IMR-90 (cell line): ENCODE measurements around the gene IL3RA. TPM values are rescaled to one million over a fixed set of nuclear protein-coding genes. Genes with fewer than 3 reads are reported as not detected.

ENCODE experiments used
- ATAC-seq: fragments of 200-7000 bp; cut with Tn5 transposase; 2 replicates; pipeline ENCODE4 v1.9.1; 2020; ENCODE audit warnings: low read depth, mild to moderate bottlenecking, moderate library complexity
- BruUV-seq: library from RNA; stranded (reverse); fragments of 400-500 nt; replicated peaks from 2 replicates; lab custom pipeline; 2021; lab: Mats Ljungman, UMichigan
- CTCF ChIA-PET: fragments of 300-600 bp; formaldehyde crosslinking; extraction: SDS; loops from one replicate; lab custom pipeline; 2021; ENCODE audit warnings: antibody characterized with exemption; lab: Yijun Ruan, JAX
- POLR2A ChIA-PET: fragments of 300-600 bp; sonication (Branson Sonifier 250); formaldehyde crosslinking; loops from one replicate; lab custom pipeline; 2022; ENCODE audit warnings: antibody characterized with exemption; ENCODE audit not compliant: unreplicated experiment; lab: Charles Lee
- DNase-seq: peaks from one replicate; pipeline ENCODE4 v3.0.0; 2013
- H2AFZ ChIP-seq: replicated peaks from 2 replicates; pipeline ENCODE3; 2013; ENCODE audit warnings: low read length, mild to moderate bottlenecking; ENCODE audit not compliant: poor library complexity
- H2AK5ac ChIP-seq: 2 replicates; pipeline ENCODE4 v1.6.1; 2013; ENCODE audit warnings: low read depth, low read length, inconsistent platforms
- H2AK9ac ChIP-seq: replicated peaks from 2 replicates; pipeline ENCODE3; 2013; ENCODE audit warnings: mild to moderate bottlenecking, low read depth, low read length, moderate library complexity; ENCODE audit not compliant: poor library complexity
- H2BK120ac ChIP-seq: 2 replicates; pipeline ENCODE4 v1.6.1; 2013; ENCODE audit warnings: low read depth, low read length, inconsistent platforms
- H2BK15ac ChIP-seq: 3 replicates; pipeline ENCODE4 v1.6.1; 2013; ENCODE audit warnings: low read depth, low read length, inconsistent platforms
- H2BK20ac ChIP-seq: 2 replicates; pipeline ENCODE4 v1.6.1; 2013; ENCODE audit warnings: low read depth, mild to moderate bottlenecking, inconsistent platforms, low read length, moderate library complexity
- H2BK5ac ChIP-seq: 2 replicates; pipeline ENCODE4 v1.6.1; 2013; ENCODE audit warnings: mild to moderate bottlenecking, low read depth, low read length, inconsistent platforms; ENCODE audit not compliant: poor library complexity, severe bottlenecking
- H3K14ac ChIP-seq: replicated peaks from 2 replicates; pipeline ENCODE4 v1.6.1; 2013; ENCODE audit warnings: low read depth, low read length, inconsistent platforms
- H3K18ac ChIP-seq: 2 replicates; pipeline ENCODE4 v1.6.1; 2013; ENCODE audit warnings: low read depth, low read length, control low read depth
- H3K23ac ChIP-seq: 2 replicates; pipeline ENCODE4 v1.6.1; 2013; ENCODE audit warnings: low read depth, low read length, inconsistent platforms
- H3K27ac ChIP-seq: 2 replicates; pipeline ENCODE4 v1.5.1; 2013; ENCODE audit warnings: mild to moderate bottlenecking, control low read depth, low read length; ENCODE audit not compliant: insufficient read depth
- H3K27me3 ChIP-seq: 2 replicates; pipeline ENCODE4 v1.6.1; 2013; ENCODE audit warnings: low read length; ENCODE audit not compliant: control insufficient read depth, insufficient read depth
- H3K36me3 ChIP-seq: 2 replicates; pipeline ENCODE4 v1.6.1; 2013; ENCODE audit warnings: low read length, mixed read lengths; ENCODE audit not compliant: control insufficient read depth, insufficient read depth
- H3K4ac ChIP-seq: 2 replicates; pipeline ENCODE4 v1.6.1; 2013; ENCODE audit warnings: low read depth, low read length, inconsistent platforms
- H3K4me1 ChIP-seq: 2 replicates; pipeline ENCODE4 v1.6.1; 2013; ENCODE audit warnings: low read length, mixed read lengths; ENCODE audit not compliant: control insufficient read depth, insufficient read depth
- H3K4me2 ChIP-seq: 2 replicates; pipeline ENCODE4 v1.6.1; 2013; ENCODE audit warnings: low read depth, mild to moderate bottlenecking, control low read depth, low read length, moderate library complexity
- H3K4me3 ChIP-seq: 2 replicates; pipeline ENCODE4 v1.5.1; 2013; ENCODE audit warnings: low read depth, mild to moderate bottlenecking, control low read depth, low read length, moderate library complexity; ENCODE audit not compliant: insufficient read depth
- H3K56ac ChIP-seq: 2 replicates; pipeline ENCODE4 v1.6.1; 2013; ENCODE audit warnings: low read length, inconsistent platforms; ENCODE audit not compliant: insufficient read depth; ENCODE audit errors: extremely low read depth
- H3K79me1 ChIP-seq, 2 experiments: 2 replicates each; pipeline ENCODE4 v1.6.1; 2013; ENCODE audit warnings: low read length in 2 of 2, inconsistent platforms in 1 of 2, low read depth in 1 of 2
- H3K9ac ChIP-seq: 2 replicates; pipeline ENCODE4 v1.6.1; 2013; ENCODE audit warnings: low read depth, low read length, control low read depth
- H3K9me1 ChIP-seq: 2 replicates; pipeline ENCODE4 v1.6.1; 2013; ENCODE audit warnings: low read length, inconsistent platforms; ENCODE audit not compliant: insufficient read depth
- H3K9me3 ChIP-seq: 2 replicates; pipeline ENCODE4 v1.6.1; 2013; ENCODE audit warnings: low read length; ENCODE audit not compliant: control insufficient read depth, insufficient read depth
- H4K20me1 ChIP-seq: 2 replicates; pipeline ENCODE4 v1.6.1; 2013; ENCODE audit warnings: low read length, inconsistent platforms; ENCODE audit not compliant: insufficient read depth
- H4K5ac ChIP-seq: 2 replicates; pipeline ENCODE4 v1.6.1; 2013; ENCODE audit warnings: mild to moderate bottlenecking, low read depth, low read length, control low read depth
- H4K8ac ChIP-seq, 2 experiments: 2 replicates each; pipeline ENCODE4 v1.6.1; 2013; ENCODE audit warnings: low read depth in 2 of 2, low read length in 2 of 2, control low read depth in 1 of 2, inconsistent platforms in 1 of 2
- H4K91ac ChIP-seq: 2 replicates; pipeline ENCODE4 v1.6.1; 2013; ENCODE audit warnings: low read depth, low read length, inconsistent platforms; ENCODE audit not compliant: insufficient read depth
- MAZ ChIP-seq: IDR thresholded peaks from 2 replicates; pipeline ENCODE4 v1.6.1; 2012; ENCODE audit warnings: low read depth, mild to moderate bottlenecking, low read length, improper control_type of control experiment, moderate library complexity, borderline replicate concordance
- NFE2L2 ChIP-seq: fragments of 150-350 bp; IDR thresholded peaks from 2 replicates; pipeline ENCODE4 v1.6.1; 2016; ENCODE audit warnings: low read depth, mild to moderate bottlenecking, low read length
- RCOR1 ChIP-seq: IDR thresholded peaks from 2 replicates; pipeline ENCODE4 v1.6.1; 2012; ENCODE audit warnings: mild to moderate bottlenecking, low read length, improper control_type of control experiment; ENCODE audit not compliant: insufficient replicate concordance
- WGBS, 2 experiments: methylation state at CpG; one replicate each; pipeline versions ENCODE4 v1.1.5 to v1.1.7; 2013; ENCODE audit warnings: missing lambda C conversion rate in 2 of 2; ENCODE audit not compliant: insufficient read length in 1 of 2; ENCODE audit errors: extremely low coverage in 2 of 2; 5-methylcytosine and 5-hydroxymethylcytosine counted together
- dilution Hi-C: fragments of 300-500 bp; cut with HindIII; formaldehyde crosslinking; loops from one replicate; pipeline ENCODE4 v1.14.3; 2018; ENCODE audit warnings: low sequenced_read_pairs; ENCODE audit not compliant: unreplicated experiment
- in situ Hi-C: fragments of 300-500 bp; cut with MboI; formaldehyde crosslinking; loops from 3 replicates; pipeline ENCODE4 v1.14.3; 2019; ENCODE audit warnings: low sequenced_read_pairs, inconsistent platforms, mixed read lengths
- intact Hi-C: fragments of 100-400 bp; cut with micrococcal nuclease; formaldehyde crosslinking; loops from 2 replicates; pipeline ENCODE4 v1.10.0; 2022
- polyA plus RNA-seq, 3 experiments: library from polyadenylated mRNA; depleted of rRNA; stranded (reverse); fragments of >200 nt; gene quantifications; 2 replicates each; pipeline ENCODE4 v1.2.3, GENCODE V29; 2012; ENCODE audit warnings: low replicate concordance in 1 of 3
- total RNA-seq: library from RNA; depleted of rRNA; stranded (reverse); fragments of >200 nt; gene quantifications from 2 replicates; pipeline ENCODE4 v1.2.3, GENCODE V29; 2012

The IL3RA gene
- total and polyA plus RNA-seq, 2 of the 4 experiments (the other 2 are of a cell fraction), result not detected

- Histone ChIP-seq H3K79me1 (no peaks in the 10 kb centered on the region), H3K4me2 (no peak overlapping the region), H2AK5ac (no peak overlapping the region), H3K9ac (no peak overlapping the region), H3K18ac (no peak overlapping the region), H3K23ac (no peak overlapping the region), H3K4ac (no peak overlapping the region), H3K9me1 (no peaks in the 10 kb centered on the region), H3K4me1 (no peaks in the 10 kb centered on the region), H4K5ac (no peak overlapping the region), H4K91ac (no peak overlapping the region), H3K36me3 (peaks cover 35% of the 10 kb centered on the region), H2AK9ac (no peak overlapping the region), H3K27me3 (no peaks in the 10 kb centered on the region), H3K4me3 (no peak overlapping the region), H3K56ac (no peak overlapping the region), H2AFZ (no peak overlapping the region), H2BK15ac (no peak overlapping the region), H4K20me1 (no peaks in the 10 kb centered on the region), H2BK5ac (no peak overlapping the region), H2BK20ac (no peak overlapping the region), H3K9me3 (peaks cover 9% of the 10 kb centered on the region), H4K8ac (no peak overlapping the region), H2BK120ac (no peak overlapping the region), H3K27ac (no peak overlapping the region), H3K14ac (no peak overlapping the region)
- CTCF ChIA-PET, result no interaction called here
- intact Hi-C loops, result no loop called here
- BruUV-seq, result no TSS peak
- ATAC-seq (no peak), DNase-seq (no peak)
- in situ Hi-C loops, result no loop called here
- TF ChIP-seq MAZ, result no peak
- TF ChIP-seq RCOR1, result no peak
- no peak for TF ChIP-seq NFE2L2
- dilution Hi-C loops, result no loop called here
- POLR2A ChIA-PET, result no interaction called here
- 96% methylated on average over 11 of the region's 32 CpGs; no CpG with 5 or more reads in 1 of the 2 experiments for WGBS, 2 experiments
These were observed 91.2 kb downstream of the IL3RA start for GRCh38 chrX:1427756-1428155.
